H1 (cell line): ENCODE data around the gene AKAP7. TPM values are rescaled to one million over a fixed set of nuclear protein-coding genes. Genes with fewer than 3 reads are reported as not detected.

ENCODE experiments used
- CTCF ChIA-PET: fragments of 300-600 bp; sonication (Branson Sonifier 250); formaldehyde crosslinking; loops from one replicate; lab custom pipeline; 2021; ENCODE audit not compliant: partially characterized antibody; lab: Charles Lee
- POLR2A ChIA-PET: fragments of 300-600 bp; sonication (Branson Sonifier 250); formaldehyde crosslinking; loops from one replicate; lab custom pipeline; 2021; ENCODE audit warnings: inconsistent platforms; ENCODE audit not compliant: partially characterized antibody; lab: Charles Lee
- DNase-seq, 2 experiments: peaks; one replicate each; pipeline versions ENCODE4 v3.0.0 to v3.0.0-alpha.2; 2010 to 2022; ENCODE audit warnings: low spot score in 2 of 2, low read depth in 1 of 2, mixed read lengths in 1 of 2
- FAIRE-seq: peaks from 2 replicates; lab custom pipeline; 2011; peaks lifted over from hg19 to GRCh38; lab: Jason Lieb, UNC
- H2AFZ ChIP-seq: 2 replicates; pipeline ENCODE4 v1.8.1; 2012; ENCODE audit warnings: low read length, inconsistent platforms
- H2AK5ac ChIP-seq: 2 replicates; pipeline ENCODE4 v1.6.1; 2013; ENCODE audit warnings: low read depth, low read length
- H2BK120ac ChIP-seq: replicated peaks from 2 replicates; pipeline ENCODE3; 2013; ENCODE audit warnings: low read depth, low read length, inconsistent platforms
- H2BK12ac ChIP-seq: 2 replicates; pipeline ENCODE4 v1.6.1; 2013; ENCODE audit warnings: low read depth, low read length
- H2BK15ac ChIP-seq: 2 replicates; pipeline ENCODE4 v1.6.1; 2013; ENCODE audit warnings: low read length
- H2BK20ac ChIP-seq: 2 replicates; pipeline ENCODE4 v1.6.1; 2013; ENCODE audit warnings: low read length
- H2BK5ac ChIP-seq: 2 replicates; pipeline ENCODE4 v1.6.1; 2013; ENCODE audit warnings: low read depth, low read length
- H3K14ac ChIP-seq: 2 replicates; pipeline ENCODE4 v1.6.1; 2013; ENCODE audit warnings: inconsistent platforms; ENCODE audit not compliant: insufficient read length
- H3K18ac ChIP-seq: 2 replicates; pipeline ENCODE4 v1.6.1; 2013; ENCODE audit warnings: low read length; ENCODE audit errors: extremely low read depth
- H3K23ac ChIP-seq: 2 replicates; pipeline ENCODE4 v1.6.1; 2013; ENCODE audit warnings: inconsistent platforms; ENCODE audit not compliant: insufficient read length
- H3K23me2 ChIP-seq: 2 replicates; pipeline ENCODE4 v1.6.1; 2013; ENCODE audit warnings: low read depth, low read length
- H3K27ac ChIP-seq: 2 replicates; pipeline ENCODE4 v1.6.1; 2011; ENCODE audit warnings: low read depth, low read length, inconsistent platforms
- H3K27me3 ChIP-seq, 4 experiments: replicated peaks in 1 of 4; 1 replicate in 1 of 4; 2 replicates in 3 of 4; pipeline versions ENCODE4 v1.6.1 to v1.8.1; 2011 to 2013; ENCODE audit warnings: low read length in 3 of 4, mild to moderate bottlenecking in 3 of 4, inconsistent platforms in 2 of 4, mixed read lengths in 2 of 4, moderate library complexity in 1 of 4; ENCODE audit not compliant: control insufficient read depth in 3 of 4, insufficient read depth in 3 of 4; ENCODE audit errors: extremely low read depth in 1 of 4
- H3K36me3 ChIP-seq, 4 experiments: 2 replicates each; pipeline versions ENCODE4 v1.6.1 to v1.8.1; 2011 to 2013; ENCODE audit warnings: mild to moderate bottlenecking in 4 of 4, low read length in 3 of 4, moderate library complexity in 2 of 4, control low read depth in 1 of 4, inconsistent platforms in 1 of 4; ENCODE audit not compliant: insufficient read depth in 4 of 4, control insufficient read depth in 2 of 4
- H3K4ac ChIP-seq: replicated peaks from 2 replicates; pipeline ENCODE3; 2013; ENCODE audit warnings: low read length, low read depth, mixed read lengths, inconsistent platforms; ENCODE audit not compliant: insufficient read length
- H3K4me1 ChIP-seq, 4 experiments: replicated peaks in 1 of 4; 1 replicate in 1 of 4; 2 replicates in 3 of 4; pipeline versions ENCODE4 v1.6.1 to v1.8.1; 2011 to 2013; ENCODE audit warnings: low read length in 3 of 4, inconsistent platforms in 2 of 4, mixed read lengths in 1 of 4; ENCODE audit not compliant: insufficient read depth in 4 of 4, control insufficient read depth in 3 of 4
- H3K4me2 ChIP-seq, 2 experiments: 2 replicates each; pipeline versions ENCODE4 v1.6.1 to v1.8.1; 2011 to 2013; ENCODE audit warnings: low read depth in 2 of 2, low read length in 2 of 2, control low read depth in 1 of 2, inconsistent platforms in 1 of 2, mild to moderate bottlenecking in 1 of 2; ENCODE audit not compliant: insufficient read depth in 1 of 2
- H3K4me3 ChIP-seq, 4 experiments: fragments of 200-600, 300-600 bp in 1 of 4; sonication (generic), shearing (Covaris generic), sonication (Bioruptor Twin) in 1 of 4; 2 replicates each; pipeline versions ENCODE4 v1.5.1 to v1.8.1; 2011 to 2016; ENCODE audit warnings: low read length in 4 of 4, low read depth in 3 of 4, control low read depth in 2 of 4, inconsistent platforms in 2 of 4, mild to moderate bottlenecking in 2 of 4, mixed read lengths in 1 of 4, moderate library complexity in 1 of 4; ENCODE audit not compliant: insufficient read depth in 2 of 4; ENCODE audit errors: extremely low read depth in 1 of 4
- H3K56ac ChIP-seq: replicated peaks from 2 replicates; pipeline ENCODE3; 2013; ENCODE audit warnings: low read depth, mild to moderate bottlenecking, mixed read lengths, low read length, inconsistent platforms; ENCODE audit not compliant: insufficient read length
- H3K79me1 ChIP-seq: 2 replicates; pipeline ENCODE4 v1.6.1; 2013; ENCODE audit warnings: low read depth, low read length, control low read depth
- H3K79me2 ChIP-seq, 2 experiments: 2 replicates each; pipeline versions ENCODE4 v1.6.1 to v1.8.1; 2012 to 2013; ENCODE audit warnings: low read length in 2 of 2, mild to moderate bottlenecking in 2 of 2, inconsistent platforms in 1 of 2; ENCODE audit not compliant: insufficient read depth in 2 of 2, control insufficient read depth in 1 of 2
- H3K9ac ChIP-seq, 4 experiments: replicated peaks in 1 of 4; 1 replicate in 1 of 4; 2 replicates in 3 of 4; pipeline versions ENCODE4 v1.6.1 to v1.8.1; 2011 to 2013; ENCODE audit warnings: low read depth in 3 of 4, low read length in 3 of 4, control low read depth in 2 of 4, mild to moderate bottlenecking in 2 of 4, moderate library complexity in 2 of 4, inconsistent platforms in 1 of 4; ENCODE audit errors: extremely low read depth in 1 of 4
- H3K9me3 ChIP-seq, 2 experiments: 2 replicates each; pipeline versions ENCODE4 v1.6.1 to v1.8.1; 2012 to 2013; ENCODE audit warnings: mild to moderate bottlenecking in 2 of 2, moderate library complexity in 2 of 2, control low read depth in 1 of 2, inconsistent platforms in 1 of 2, low read depth in 1 of 2, low read length in 1 of 2, mixed read lengths in 1 of 2; ENCODE audit not compliant: insufficient read depth in 2 of 2
- H4K20me1 ChIP-seq, 2 experiments: replicated peaks in 1 of 2; 2 replicates each; pipeline versions ENCODE3 to v1.8.1; 2011 to 2013; ENCODE audit warnings: inconsistent platforms in 2 of 2, low read length in 2 of 2, mild to moderate bottlenecking in 1 of 2; ENCODE audit not compliant: insufficient read depth in 2 of 2, control insufficient read depth in 1 of 2
- H4K5ac ChIP-seq: 2 replicates; pipeline ENCODE4 v1.6.1; 2013; ENCODE audit warnings: low read length, low read depth, mixed read lengths, inconsistent platforms; ENCODE audit not compliant: insufficient read length
- H4K8ac ChIP-seq: 2 replicates; pipeline ENCODE4 v1.8.0; 2013; ENCODE audit warnings: mild to moderate bottlenecking, moderate library complexity, low read length, inconsistent platforms; ENCODE audit not compliant: insufficient read depth; ENCODE audit errors: extremely low read depth
- H4K91ac ChIP-seq: replicated peaks from 2 replicates; pipeline ENCODE3; 2013; ENCODE audit warnings: low read length, mixed read lengths, inconsistent platforms; ENCODE audit not compliant: insufficient read length
- CTCF ChIP-seq, 3 experiments: IDR thresholded peaks; 1 replicate in 2 of 3; 2 replicates in 1 of 3; pipeline versions ENCODE4 v1.5.1 to v1.6.1; 2011; ENCODE audit warnings: low read length in 3 of 3, mild to moderate bottlenecking in 3 of 3, inconsistent platforms in 2 of 3, low read depth in 1 of 3, moderate library complexity in 1 of 3; ENCODE audit not compliant: insufficient read depth in 1 of 3; ENCODE audit errors: control extremely low read depth in 1 of 3
- GABPA ChIP-seq: IDR thresholded peaks from 2 replicates; pipeline ENCODE4 v1.6.1; 2011; ENCODE audit warnings: mild to moderate bottlenecking, low read length, moderate library complexity, borderline replicate concordance; ENCODE audit not compliant: insufficient read depth
- POLR2AphosphoS5 ChIP-seq: IDR thresholded peaks from 2 replicates; pipeline ENCODE4 v1.6.1; 2011; ENCODE audit warnings: low read depth, low read length
- SIX5 ChIP-seq: IDR thresholded peaks from 2 replicates; pipeline ENCODE4 v1.6.1; 2011; ENCODE audit warnings: mild to moderate bottlenecking, low read depth, low read length
- TCF12 ChIP-seq: IDR thresholded peaks from 2 replicates; pipeline ENCODE4 v1.6.1; 2011; ENCODE audit warnings: low read depth, mild to moderate bottlenecking, low read length
- YY1 ChIP-seq: IDR thresholded peaks from 2 replicates; pipeline ENCODE4 v1.6.1; 2011; ENCODE audit warnings: low read depth, mild to moderate bottlenecking, low read length
- WGBS, 2 experiments: shearing (Covaris generic) in 1 of 2; methylation state at CpG; one replicate each; pipeline versions ENCODE4 v1.1.6 to v1.1.7; 2013 to 2015; ENCODE audit warnings: low lambda C conversion rate in 2 of 2, mixed read lengths in 2 of 2, inconsistent platforms in 1 of 2, low coverage in 1 of 2, missing lambda C conversion rate in 1 of 2; ENCODE audit not compliant: insufficient replicate concordance in 2 of 2, insufficient coverage in 1 of 2, insufficient read length in 1 of 2; ENCODE audit errors: extremely low coverage in 1 of 2, missing lambda C conversion rate in 1 of 2; 5-methylcytosine and 5-hydroxymethylcytosine counted together
- long read RNA-seq, 2 experiments: library from RNA in 1 of 2; library from capped mRNA in 1 of 2; stranded (forward); transcript quantifications; one replicate each; pipeline ENCODE4 v2.0.0, GENCODE V29; 2021; ENCODE audit warnings: inconsistent platforms in 1 of 2
- polyA minus RNA-seq, 3 experiments: library from RNA; depleted of rRNA, polyadenylated mRNA; stranded (reverse); fragments of >200 nt; gene quantifications; 1 replicate in 2 of 3; 2 replicates in 1 of 3; pipeline ENCODE4 v1.2.3, GENCODE V29; 2011
- polyA plus RNA-seq, 7 experiments: library from polyadenylated mRNA; depleted of rRNA in 3 of 7; stranded (reverse) in 5 of 7; unstranded in 2 of 7; fragments of >200 nt in 5 of 7; fragments of 200-250 nt in 2 of 7; gene quantifications; 1 replicate in 5 of 7; 2 replicates in 1 of 7; 4 replicates in 1 of 7; pipeline versions ENCODE4 v1.2.1 to v1.2.3, GENCODE V29; 2011 to 2013; ENCODE audit warnings: missing spikeins in 2 of 7, mixed read lengths in 2 of 7
- total RNA-seq: library from RNA; stranded (reverse); fragmentation: NEBNext Ultra II Directional; extraction: Animal tissue kit (Norgen Biotek cat#: 25700); gene quantifications from 2 replicates; pipeline ENCODE4 v1.2.1, GENCODE V29; 2021

The AKAP7 gene
- total RNA-seq (15.2 and 16.9 TPM in 2 replicates), polyA plus RNA-seq (2011; rRNA removed) (1.8 and 4.7 TPM in 2 replicates), polyA minus RNA-seq (2011; rRNA and poly(A)+ RNA removed) (3.5 and 5.0 TPM in 2 replicates)
- 5.2 TPM for polyA plus RNA-seq (2011; cell fraction: cytosol; rRNA removed)
- 1.6 TPM for polyA plus RNA-seq (2011; cell fraction: nucleus; rRNA removed)
- polyA plus RNA-seq (2012, experiment 1 of 2) = 7.8 to 15.4 TPM (median 8.2 TPM) in 4 replicates
- 2.5 TPM for polyA plus RNA-seq (2012, experiment 2 of 2)
- 27.1 TPM for polyA plus RNA-seq (2013, experiment 1 of 2)
- polyA plus RNA-seq (2013, experiment 2 of 2) = 27.4 TPM
- 2.3 TPM for polyA minus RNA-seq (2011; cell fraction: cytosol; rRNA and poly(A)+ RNA removed)
- polyA minus RNA-seq (2011; cell fraction: nucleus; rRNA and poly(A)+ RNA removed) = 6.7 TPM
- long read RNA-seq, experiment 1, transcript AKAP7-202 (2 exons, 2,461 nt) = major isoform, 10 of 38 reads
- long read RNA-seq, experiment 1, partial matches to known transcripts = 20 of 38 reads
- long read RNA-seq, experiment 1, other reads (novel, unspliced or antisense) = 6 of 38 reads
- long read RNA-seq, experiment 2, transcript AKAP7-202 (2 exons, 2,461 nt) = major isoform, 18 of 28 reads
- long read RNA-seq, experiment 2, partial matches to known transcripts = 2 of 28 reads
- long read RNA-seq, experiment 2, other reads (novel, unspliced or antisense) = 7 of 28 reads

DNA sequence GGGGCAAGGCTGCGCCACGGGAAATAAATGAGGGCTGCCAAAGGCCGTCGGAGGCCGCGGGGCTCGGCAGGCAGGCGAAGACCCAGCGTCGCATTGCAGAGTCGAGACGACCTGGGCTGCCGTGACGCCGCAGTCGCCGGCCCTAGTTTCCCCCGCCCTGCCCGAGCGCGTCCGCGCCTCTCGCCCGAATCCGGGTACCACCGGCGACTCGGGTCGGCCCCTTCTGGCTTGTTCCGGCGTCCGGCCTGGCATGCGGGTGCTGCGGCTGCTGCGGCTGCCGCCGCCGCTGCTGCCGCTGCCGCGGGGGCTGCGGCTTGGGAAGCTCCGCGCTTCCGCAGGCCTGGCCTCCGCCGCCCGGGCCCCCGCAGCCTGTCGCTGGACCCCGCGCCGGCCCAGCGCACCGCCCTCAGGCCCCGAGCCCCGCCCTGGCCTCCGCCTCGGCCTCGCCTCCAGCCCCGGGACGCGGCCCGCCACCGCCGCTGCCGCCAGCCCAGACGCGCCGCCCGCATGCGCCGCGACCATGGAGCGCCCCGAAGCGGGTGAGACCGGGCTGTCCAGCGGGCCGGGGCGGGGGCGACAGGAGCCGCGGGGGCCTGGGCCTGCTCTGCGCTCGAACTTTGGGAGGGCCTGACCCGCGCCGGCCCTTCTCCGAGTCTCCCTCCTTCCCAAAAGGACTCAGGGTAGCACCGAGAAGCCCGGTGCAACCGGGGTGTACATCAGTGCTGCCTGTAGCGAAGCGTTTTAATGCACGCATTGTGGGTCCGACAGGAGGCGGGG, at the start of gene AKAP7:
AKAP7 (plus strand) TSS at position 224 of the 777 bp plus-strand sequence; CDS start at position 521, 297 bp downstream.
- no peak for FAIRE-seq
- H3K56ac ChIP-seq = peak within 1 kb of the TSS; percentile 37
- peaks cover 6% of the 10 kb centered on the region; the same call in 1 of the 2 replicates for H3K23me2 ChIP-seq
- TF ChIP-seq YY1 (peak; percentile 11; the same call in 1 of the 2 replicates), POLR2AphosphoS5 (peak; percentile 66; the same call in 1 of the 2 replicates), SIX5 (no peak), GABPA (0 out of 2 replicates have a peak, but pooled peaks have one; percentile 26), CTCF (IDR thresholded peaks at IDR 0.05; ENCODE audit: control extremely low read depth in 1 of 3, insufficient read depth in 1 of 3, low read depth in 1 of 3, low read length in 3 of 3) (no peak; a peak in 1 of 4 replicates), TCF12 (no peak)

More for the DNA sequence above, at the start of gene AKAP7:
- peak within 1 kb of the TSS; percentile 63 for H3K14ac ChIP-seq
- H2BK120ac ChIP-seq = no peak within 1 kb of the TSS
- no peaks in the 10 kb centered on the region for H3K79me1 ChIP-seq
- peak within 1 kb of the TSS; percentile 95 for H4K8ac ChIP-seq
- WGBS, 2 experiments = 3% methylated on average over 50 of the region's 99 CpGs; no CpG with 5 or more reads in 1 of the 2 experiments
- POLR2A ChIA-PET = interaction anchor here (0.8 kb wide), 1 partner anchor 327 kb away, joined by 3 read pairs; no protein-coding TSS in a partner anchor
- no peaks in the 10 kb centered on the region for H3K79me2 ChIP-seq
- peak within 1 kb of the TSS; percentile 11; the same call in 1 of the 2 replicates for H3K27ac ChIP-seq
- H3K9me3 ChIP-seq = no peaks in the 10 kb centered on the region
- no peak within 1 kb of the TSS for H2BK15ac ChIP-seq
- no peak within 1 kb of the TSS for H3K23ac ChIP-seq
- CTCF ChIA-PET = no interaction called here
- H3K4ac ChIP-seq = no peak within 1 kb of the TSS
- H4K20me1 ChIP-seq = no peaks in the 10 kb centered on the region
- peak within 1 kb of the TSS; percentile 33; the same call in 1 of the 2 replicates for H2BK12ac ChIP-seq
- H4K91ac ChIP-seq = no peak within 1 kb of the TSS
- no peak within 1 kb of the TSS; the same call in 1 of the 2 replicates for H3K18ac ChIP-seq
- no peak within 1 kb of the TSS for H2BK5ac ChIP-seq
- H3K27me3 ChIP-seq = peaks cover 0 to 1% (median 0%) of the 10 kb centered on the region in 4 experiments; a peak in 1 of 7 replicates
- H4K5ac ChIP-seq = peak within 1 kb of the TSS; percentile 29
- peak within 1 kb of the TSS; percentile 84 to 89 for H3K4me2 ChIP-seq
- peak within 1 kb of the TSS; percentile 60 to 93 (median 72) for H3K9ac ChIP-seq
- no peaks in the 10 kb centered on the region for H3K36me3 ChIP-seq
- peak within 1 kb of the TSS; percentile 81 for H2AFZ ChIP-seq
- H2AK5ac ChIP-seq = no peak within 1 kb of the TSS
- no peak within 1 kb of the TSS for H2BK20ac ChIP-seq
- peak within 1 kb of the TSS; percentile 53 to 65 (median 59) for H3K4me3 ChIP-seq
- peak; percentile 15 to 90 for DNase-seq
- peaks cover 0 to 3% (median 2%) of the 10 kb centered on the region in 4 experiments; a peak in 2 of 7 replicates for H3K4me1 ChIP-seq
